Neural progenitor cell (in vitro differentiated cells): ENCODE measurements around the gene SMYD5.
"Not testable (repeated sequence)": the region's sequence is repeated elsewhere in the genome, so short reads cannot be mapped to it uniquely, and the experiment has no call there.

Experiments used
- CTCF ChIP-seq: fragments of 200-600 bp; sonication (generic); IDR thresholded peaks from 2 replicates; pipeline ENCODE4 v1.5.1; 2017; ENCODE audit warnings: antibody characterized with exemption, mild to moderate bottlenecking
- EZH2phosphoT487 ChIP-seq: fragments of 200-600 bp; sonication (generic); IDR thresholded peaks from 2 replicates; pipeline ENCODE4 v1.6.1; 2017; ENCODE audit warnings: antibody characterized with exemption

GRCh38 chr2:73262691-73263429 lies 48.8 kb downstream of the SMYD5 start:
- TF ChIP-seq CTCF, EZH2phosphoT487: not testable (repeated sequence)
